Body of pancreas (tissue), 4 donors: ENCODE measurements around the gene RGS12. TPM values are rescaled to one million over a fixed set of nuclear protein-coding genes. Genes with fewer than 3 reads are reported as not detected.

Experiments used
- ATAC-seq: fragments of 150-250 bp; one replicate; pipeline ENCODE4 v1.9.1; 2016
- DNase-seq, 4 donors: peaks; one replicate each; pipeline ENCODE4 v3.0.0-alpha.2; 2019
- H3K27ac ChIP-seq, 4 donors: fragments of 200-600 bp; sonication (generic); 1 replicate in 3 of 4; 2 replicates in 1 of 4; pipeline versions ENCODE4 v1.5.1 to v1.6.1; 2016 to 2019; ENCODE audit warnings: mild to moderate bottlenecking in 1 of 4, mixed read lengths in 1 of 4, moderate library complexity in 1 of 4
- H3K27me3 ChIP-seq, 2 donors: fragments of 200-600 bp; sonication (generic); one replicate each; pipeline ENCODE4 v1.6.0; 2016; ENCODE audit warnings: mild to moderate bottlenecking in 1 of 2
- H3K36me3 ChIP-seq, 2 donors: fragments of 200-600 bp; sonication (generic); replicated peaks in 1 of 2; 2 replicates each; pipeline ENCODE4 v1.5.1; 2016; ENCODE audit warnings: low read depth in 2 of 2; ENCODE audit not compliant: insufficient read depth in 1 of 2
- H3K4me1 ChIP-seq: fragments of 200-600 bp; sonication (generic); one replicate; pipeline ENCODE4 v1.6.0; 2016
- H3K4me3 ChIP-seq, 2 donors: fragments of 200-600 bp; sonication (generic); 1 replicate in 1 of 2; 2 replicates in 1 of 2; pipeline ENCODE4 v1.5.1; 2016 to 2019
- H3K9me3 ChIP-seq, 3 donors: fragments of 200-600 bp; sonication (generic); 1 replicate in 2 of 3; 2 replicates in 1 of 3; pipeline ENCODE4 v1.5.1; 2016
- CTCF ChIP-seq, 7 experiments: fragments of 450-650 bp in 4 of 7; fragments of 200-600 bp in 3 of 7; sonication (generic) in 3 of 7; IDR thresholded peaks; one replicate each; pipeline ENCODE4 v1.5.1; 2016 to 2019; ENCODE audit warnings: antibody characterized with exemption in 7 of 7
- POLR2A ChIP-seq, 3 donors: fragments of 450-650 bp; IDR thresholded peaks; one replicate each; pipeline ENCODE4 v1.6.1; 2016; ENCODE audit warnings: antibody characterized with exemption in 3 of 3, mild to moderate bottlenecking in 2 of 3
- whole genome bisulfite sequencing, 2 donors: methylation state at CpG; one replicate each; pipeline ENCODE4 v1.1.5; 2017; 5-methylcytosine and 5-hydroxymethylcytosine counted together
- intact Hi-C: fragments of 100-400 bp; cut with DNase I; formaldehyde crosslinking; loops from one replicate; pipeline ENCODE4 v1.15.1; 2023
- total RNA-seq, 2 donors: library from RNA; depleted of rRNA; stranded (reverse); fragments of >200 nt; gene quantifications; one replicate each; pipeline ENCODE4 v1.1.0, GENCODE V29; 2016

Gene RGS12
- total RNA-seq, 2 donors from 2014 or later: 9.1 to 12.5 TPM

DNA sequence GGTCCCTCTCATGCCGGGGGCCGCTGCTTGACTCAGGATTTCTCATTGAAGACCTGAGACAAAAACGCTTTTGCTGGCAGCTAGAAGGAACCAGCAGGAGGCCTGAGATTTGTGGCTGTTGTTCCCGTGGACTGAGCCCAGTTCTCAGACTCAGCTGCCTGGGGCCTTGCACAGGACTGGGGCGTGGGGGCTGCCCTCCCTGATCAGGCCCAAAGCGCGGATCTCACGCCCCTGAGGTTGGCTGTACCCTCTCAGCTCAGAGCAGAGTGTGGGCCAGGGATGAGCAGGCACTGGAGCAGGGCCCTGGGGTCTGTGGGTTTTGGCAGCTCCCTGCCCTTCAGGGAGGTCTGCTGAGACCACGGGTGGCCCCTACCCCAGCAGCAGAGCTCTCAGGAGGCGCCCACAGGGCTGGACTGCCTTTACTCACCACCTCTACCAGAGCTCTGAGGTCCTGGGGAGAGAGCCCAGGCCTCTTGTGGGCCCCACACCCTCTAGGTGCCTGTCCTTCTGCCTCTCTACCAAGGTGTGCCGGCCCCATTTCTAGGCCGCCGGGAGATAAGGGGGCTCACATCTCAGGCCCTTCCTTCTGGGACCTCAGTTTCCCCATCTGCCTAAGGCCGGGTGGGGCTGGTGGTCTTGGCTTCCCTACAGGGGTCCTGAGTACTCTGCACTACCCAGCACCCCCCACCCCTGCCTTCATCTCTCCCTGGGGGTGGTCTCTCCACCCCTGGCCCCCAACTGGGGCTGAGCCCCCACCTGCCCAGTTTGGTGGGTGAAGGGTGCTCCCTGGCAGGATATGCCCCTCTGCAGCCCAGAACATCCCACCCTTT, 38.3 kb upstream of the RGS12 start:
- Histone ChIP-seq H3K27me3 (no peaks in the 10 kb centered on the region), H3K9me3 (no peaks in the 10 kb centered on the region), H3K4me1 (no peaks in the 10 kb centered on the region), H3K27ac (no peak overlapping the region), H3K4me3 (no peak overlapping the region), H3K36me3 (no peaks in the 10 kb centered on the region)
- DNase-seq (peak in 1 of 4 donors; percentile 3), ATAC-seq (no peak)
- 90 to 93% methylated on average over 8 to 14 of the region's 14 CpGs for WGBS, 2 donors
- TF ChIP-seq POLR2A (IDR thresholded peaks at IDR 0.05) (no peak), CTCF (IDR thresholded peaks at IDR 0.05) (no peak)
- intact Hi-C loops: no loop called here

DNA sequence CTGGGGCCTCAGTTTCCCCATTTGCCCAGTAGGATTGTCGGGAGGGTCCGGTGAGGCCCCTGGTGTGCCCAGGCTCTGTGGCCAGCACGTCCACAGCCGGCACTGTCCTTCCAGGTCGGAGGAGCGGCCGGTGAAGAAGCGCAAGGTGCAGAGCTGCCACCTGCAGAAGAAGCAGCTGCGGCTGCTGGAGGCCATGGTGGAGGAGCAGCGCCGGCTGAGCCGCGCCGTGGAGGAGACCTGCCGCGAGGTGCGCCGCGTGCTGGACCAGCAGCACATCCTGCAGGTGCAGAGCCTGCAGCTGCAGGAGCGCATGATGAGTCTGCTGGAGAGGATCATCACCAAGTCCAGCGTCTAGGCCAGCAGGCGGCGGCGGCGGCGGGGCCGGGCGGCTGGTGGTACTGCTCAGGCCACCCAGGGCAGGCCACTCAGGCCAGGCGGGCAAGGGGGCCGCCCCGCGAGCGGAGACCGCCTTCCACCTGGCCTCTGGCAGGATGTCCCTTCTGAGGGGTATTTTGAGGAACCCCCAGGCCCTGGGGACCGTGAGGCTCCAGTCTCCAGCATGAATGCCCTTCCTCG, 37.1 kb upstream of the RGS12 start:
- intact Hi-C loops: no loop called here
- no peak overlapping the region for H3K27ac ChIP-seq
- no peak for ATAC-seq
- H3K27me3 ChIP-seq: no peaks in the 10 kb centered on the region
- H3K36me3 ChIP-seq: no peaks in the 10 kb centered on the region
- TF ChIP-seq CTCF (IDR thresholded peaks at IDR 0.05): no peak
- TF ChIP-seq POLR2A (IDR thresholded peaks at IDR 0.05): no peak
- H3K4me1 ChIP-seq: no peaks in the 10 kb centered on the region
- WGBS, 2 donors: 88 to 97% methylated on average over 14 to 16 of the region's 36 CpGs
- H3K9me3 ChIP-seq: no peaks in the 10 kb centered on the region
- no peak for DNase-seq
- H3K4me3 ChIP-seq: no peak overlapping the region

DNA sequence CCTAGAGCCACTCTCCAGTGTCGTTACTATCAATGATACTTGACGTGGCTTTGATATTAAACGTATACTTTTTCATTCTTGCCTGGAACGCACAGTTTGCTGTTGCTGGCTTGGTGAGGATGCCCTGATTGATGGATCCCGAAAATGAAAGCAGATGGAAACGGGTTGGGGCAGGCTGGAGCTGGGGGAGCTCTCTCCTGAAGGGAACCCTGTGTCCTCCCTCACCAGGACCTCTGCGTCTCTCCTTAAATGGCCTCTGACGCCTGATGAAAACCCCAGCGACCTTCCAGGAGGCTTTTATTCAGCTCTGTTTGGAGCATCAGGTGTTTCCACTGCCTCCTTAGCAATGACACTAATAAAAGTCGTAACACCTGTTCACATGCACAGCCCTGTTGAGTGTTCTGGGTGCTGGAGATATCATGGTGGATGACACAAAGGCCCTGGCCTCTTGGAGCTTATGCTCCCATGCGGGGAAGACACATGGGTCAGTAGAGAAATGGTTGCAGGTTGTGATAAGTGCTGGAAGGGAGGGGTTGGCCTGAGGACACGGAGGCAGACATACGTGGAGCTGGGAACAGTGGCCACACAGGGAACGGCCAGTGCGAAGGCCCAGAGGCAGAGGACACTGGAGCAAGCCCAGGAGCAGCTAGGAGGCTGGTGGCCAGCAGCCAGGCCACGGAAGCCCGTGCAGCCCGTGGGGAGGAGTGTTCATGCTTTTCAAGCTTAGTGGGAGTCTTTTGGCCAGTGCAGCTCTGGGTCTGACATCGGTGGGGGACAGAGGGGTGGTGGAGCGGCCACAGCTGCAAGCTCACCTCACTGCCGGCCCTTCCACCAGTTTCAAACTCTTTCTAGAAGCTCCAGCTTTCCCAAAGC, 36.4 kb upstream of the RGS12 start:
- intact Hi-C loops: no loop called here
- no peaks in the 10 kb centered on the region for H3K4me1 ChIP-seq
- 85 to 92% methylated on average over 18 to 19 of the region's 21 CpGs for WGBS, 2 donors
- no peak for DNase-seq
- H3K27ac ChIP-seq: no peak overlapping the region
- H3K9me3 ChIP-seq: no peaks in the 10 kb centered on the region
- no peak overlapping the region for H3K4me3 ChIP-seq
- no peaks in the 10 kb centered on the region for H3K36me3 ChIP-seq
- H3K27me3 ChIP-seq: no peaks in the 10 kb centered on the region
- TF ChIP-seq CTCF (IDR thresholded peaks at IDR 0.05) (no peak), POLR2A (IDR thresholded peaks at IDR 0.05) (no peak)
- ATAC-seq: no peak

DNA sequence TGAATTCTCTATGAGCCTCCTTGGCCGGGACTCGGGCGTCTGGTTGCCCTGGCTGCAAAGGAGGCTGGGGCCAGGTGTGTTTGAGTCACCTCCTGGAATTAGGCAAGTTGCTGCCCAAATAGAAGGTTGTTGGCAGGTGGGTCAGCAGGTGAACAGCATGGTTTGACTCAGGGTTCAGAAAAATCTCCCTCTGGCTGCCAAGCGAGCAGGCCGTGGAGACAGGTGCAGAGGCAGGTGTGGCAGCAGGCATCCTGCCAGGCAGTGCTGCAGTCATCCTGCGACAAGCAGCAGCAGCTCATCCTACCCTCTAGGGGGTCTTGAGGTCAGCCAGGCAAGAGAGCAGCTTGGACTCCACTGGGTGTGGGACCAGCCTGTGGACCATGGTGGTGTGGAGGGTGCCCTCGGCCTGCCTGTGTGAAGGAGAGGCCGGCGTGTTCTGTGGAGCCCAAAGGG, 35.7 kb upstream of the RGS12 start:
- Histone ChIP-seq H3K27ac (no peak overlapping the region), H3K4me1 (no peaks in the 10 kb centered on the region), H3K4me3 (no peak overlapping the region), H3K27me3 (no peaks in the 10 kb centered on the region), H3K36me3 (no peaks in the 10 kb centered on the region), H3K9me3 (no peaks in the 10 kb centered on the region)
- TF ChIP-seq POLR2A (IDR thresholded peaks at IDR 0.05) (no peak), CTCF (IDR thresholded peaks at IDR 0.05) (no peak)
- ATAC-seq (no peak), DNase-seq (peak in 1 of 4 donors; percentile 28)
- intact Hi-C loops: no loop called here
- 89 to 95% methylated on average over 3 to 8 of the region's 9 CpGs for WGBS, 2 donors
